ENCODE measurements around the gene GSDME.
"Not testable (repeated sequence)": the region's sequence is repeated elsewhere in the genome, so short reads cannot be mapped to it uniquely, and the experiment has no call there.

The GSDME gene

DNA sequence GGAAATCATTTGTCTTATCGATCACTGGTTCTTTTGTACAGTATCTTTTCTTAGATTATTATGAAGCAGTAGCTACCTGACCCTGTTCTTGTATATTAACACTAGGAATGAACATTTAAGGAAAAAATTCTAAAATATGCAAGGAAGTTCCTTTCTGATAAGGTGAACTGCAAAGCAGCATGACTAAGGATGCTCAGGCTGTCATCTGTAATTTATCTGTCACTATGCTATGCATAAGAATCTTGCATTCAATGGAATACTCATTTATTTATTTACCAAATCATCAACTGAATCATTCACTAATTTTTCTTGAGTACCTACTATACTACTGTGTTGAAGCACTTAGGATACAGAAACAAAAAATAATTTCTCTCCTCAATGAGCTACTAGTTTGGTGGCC, 5.8 kb downstream of the GSDME start:
- peaks cover 3% of the 10 kb centered on the region for H3K4me1 ChIP-seq (ENCODE audit: control insufficient read depth, insufficient read depth, low read length)
- no peaks in the 10 kb centered on the region for H3K9me3 ChIP-seq (ENCODE audit: control insufficient read depth, low read length)

GRCh38 chr7:24750441-24751055, 6.7 kb downstream of the GSDME start:
- Histone ChIP-seq H3K9ac (ENCODE audit: low read length) (no peak overlapping the region), H3K4me1 (ENCODE audit: control insufficient read depth, insufficient read depth, low read length) (no peaks in the 10 kb centered on the region), H3K9me3 (ENCODE audit: control insufficient read depth, low read length) (no peaks in the 10 kb centered on the region), H3K27me3 (ENCODE audit: control insufficient read depth, insufficient read depth, low read length) (peaks cover 3% of the 10 kb centered on the region), H3K36me3 (ENCODE audit: control insufficient read depth, insufficient read depth, low read length) (no peaks in the 10 kb centered on the region), H3K4me3 (ENCODE audit: low read length) (no peak overlapping the region)

More for the DNA sequence above, 5.8 kb downstream of the GSDME start:
- H3K9ac ChIP-seq (ENCODE audit: low read length): no peak overlapping the region
- H3K4me3 ChIP-seq (ENCODE audit: low read length): no peak overlapping the region
- peaks cover 11% of the 10 kb centered on the region for H3K27me3 ChIP-seq (ENCODE audit: control insufficient read depth, insufficient read depth, low read length)
- no peaks in the 10 kb centered on the region for H3K36me3 ChIP-seq (ENCODE audit: control insufficient read depth, insufficient read depth, low read length)

DNA sequence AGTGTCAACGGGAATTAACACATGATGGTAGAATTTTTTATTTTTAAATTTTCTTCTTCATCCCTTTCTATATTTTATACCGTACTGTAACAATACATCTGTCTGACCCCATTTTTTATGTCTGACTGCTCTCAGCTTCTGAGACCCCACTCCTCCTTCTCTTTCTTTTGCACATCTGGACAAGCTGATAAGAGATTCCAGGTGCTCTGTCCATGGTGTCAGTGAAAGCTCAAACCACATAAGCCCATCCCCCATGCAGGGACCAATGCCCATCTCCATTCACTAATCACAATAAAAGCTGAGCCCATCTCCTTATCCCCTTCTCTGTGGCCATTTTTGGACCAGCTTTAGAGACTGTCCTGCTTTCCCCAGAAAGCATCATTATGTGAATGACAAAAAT, 8.7 kb downstream of the GSDME start:
- Histone ChIP-seq H3K9me3 (ENCODE audit: control insufficient read depth, low read length) (no peaks in the 10 kb centered on the region), H3K36me3 (ENCODE audit: control insufficient read depth, insufficient read depth, low read length) (no peaks in the 10 kb centered on the region), H3K27me3 (ENCODE audit: control insufficient read depth, insufficient read depth, low read length) (peaks cover 3% of the 10 kb centered on the region), H3K9ac (ENCODE audit: low read length) (no peak overlapping the region), H3K4me1 (ENCODE audit: control insufficient read depth, insufficient read depth, low read length) (no peaks in the 10 kb centered on the region), H3K4me3 (ENCODE audit: low read length) (no peak overlapping the region)

GRCh38 chr7:24745355-24745754, 11.9 kb downstream of the GSDME start:
- Histone ChIP-seq H3K9me3 (ENCODE audit: control insufficient read depth, low read length) (no peaks in the 10 kb centered on the region), H3K4me1 (ENCODE audit: control insufficient read depth, insufficient read depth, low read length) (no peaks in the 10 kb centered on the region), H3K27me3 (ENCODE audit: control insufficient read depth, insufficient read depth, low read length) (no peaks in the 10 kb centered on the region), H3K4me3 (ENCODE audit: low read length) (no peak overlapping the region), H3K36me3 (ENCODE audit: control insufficient read depth, insufficient read depth, low read length) (no peaks in the 10 kb centered on the region), H3K9ac (ENCODE audit: low read length) (no peak overlapping the region)

DNA sequence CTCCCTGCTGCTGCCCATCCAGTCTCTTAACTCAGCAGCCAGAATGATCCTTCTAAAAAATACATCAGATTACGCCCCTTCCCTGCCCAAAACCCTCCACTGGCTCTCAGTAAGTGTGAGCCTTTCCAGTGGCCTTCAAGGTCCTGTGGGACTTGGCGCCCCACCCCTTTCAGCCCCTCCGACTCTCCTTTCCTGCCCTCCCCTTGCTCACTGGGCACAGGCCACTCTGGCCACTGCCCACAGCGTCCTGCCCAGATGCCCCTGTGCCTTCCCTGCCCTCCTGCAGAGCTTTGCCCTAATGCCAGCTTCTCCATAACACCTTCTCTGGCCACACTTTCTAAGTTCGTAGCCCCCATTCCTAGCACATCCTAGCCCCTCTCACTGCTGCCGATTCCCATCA, 13.8 kb downstream of the GSDME start:
- H3K36me3 ChIP-seq (ENCODE audit: control insufficient read depth, insufficient read depth, low read length): no peaks in the 10 kb centered on the region
- no peak overlapping the region for H3K9ac ChIP-seq (ENCODE audit: low read length)
- H3K4me1 ChIP-seq (ENCODE audit: control insufficient read depth, insufficient read depth, low read length): no peaks in the 10 kb centered on the region
- H3K9me3 ChIP-seq (ENCODE audit: control insufficient read depth, low read length): no peaks in the 10 kb centered on the region
- H3K4me3 ChIP-seq (ENCODE audit: low read length): no peak overlapping the region
- H3K27me3 ChIP-seq (ENCODE audit: control insufficient read depth, insufficient read depth, low read length): no peaks in the 10 kb centered on the region

DNA sequence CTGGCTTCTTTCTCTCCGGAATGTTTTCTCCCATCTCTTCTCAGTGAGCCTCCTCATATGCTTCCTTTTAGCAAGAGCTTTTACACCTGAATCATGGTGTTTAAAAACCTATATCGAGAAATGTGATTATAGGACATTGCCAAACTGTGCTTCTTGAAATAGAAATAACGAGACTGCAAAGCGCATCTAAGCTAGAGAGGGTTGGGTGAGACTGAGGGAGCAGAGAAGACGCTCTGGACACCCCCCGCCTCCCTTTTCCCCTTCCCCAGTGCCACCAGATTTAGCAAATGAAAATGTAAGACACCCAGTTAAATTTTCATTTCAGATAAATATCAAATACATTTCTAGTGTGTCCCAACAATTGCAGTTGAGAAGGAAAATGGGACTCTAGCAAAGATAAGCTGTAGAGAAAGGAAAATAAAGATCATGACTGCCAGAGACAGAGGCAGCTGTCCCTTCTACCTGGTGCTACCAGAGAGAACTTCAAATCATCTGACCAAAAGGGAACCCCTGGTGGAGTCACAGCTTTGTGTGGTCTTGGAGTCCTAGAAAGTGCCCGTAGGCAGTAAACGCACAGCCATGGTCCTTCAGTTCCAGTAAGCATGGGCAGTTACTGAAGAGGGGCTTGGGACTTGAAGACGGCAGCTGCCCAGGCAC, 14.6 kb downstream of the GSDME start:
- H3K9ac ChIP-seq (ENCODE audit: low read length): no peak overlapping the region
- no peaks in the 10 kb centered on the region for H3K4me1 ChIP-seq (ENCODE audit: control insufficient read depth, insufficient read depth, low read length)
- H3K36me3 ChIP-seq (ENCODE audit: control insufficient read depth, insufficient read depth, low read length): no peaks in the 10 kb centered on the region
- H3K27me3 ChIP-seq (ENCODE audit: control insufficient read depth, insufficient read depth, low read length): no peaks in the 10 kb centered on the region
- H3K9me3 ChIP-seq (ENCODE audit: control insufficient read depth, low read length): no peaks in the 10 kb centered on the region
- no peak overlapping the region for H3K4me3 ChIP-seq (ENCODE audit: low read length)

GRCh38 chr7:24741679-24742505, 15.4 kb downstream of the GSDME start:
- no peaks in the 10 kb centered on the region for H3K36me3 ChIP-seq (ENCODE audit: control insufficient read depth, insufficient read depth, low read length)
- H3K4me3 ChIP-seq (ENCODE audit: low read length): no peak overlapping the region
- no peaks in the 10 kb centered on the region for H3K27me3 ChIP-seq (ENCODE audit: control insufficient read depth, insufficient read depth, low read length)
- no peaks in the 10 kb centered on the region for H3K9me3 ChIP-seq (ENCODE audit: control insufficient read depth, low read length)
- H3K9ac ChIP-seq (ENCODE audit: low read length): no peak overlapping the region
- no peaks in the 10 kb centered on the region for H3K4me1 ChIP-seq (ENCODE audit: control insufficient read depth, insufficient read depth, low read length)

- no peak overlapping the region for H3K4me3 ChIP-seq (ENCODE audit: low read length)
- no peak overlapping the region for H3K9ac ChIP-seq (ENCODE audit: low read length)
Measured at GRCh38 chr7:24740871-24741270, 16.4 kb downstream of the GSDME start.

DNA sequence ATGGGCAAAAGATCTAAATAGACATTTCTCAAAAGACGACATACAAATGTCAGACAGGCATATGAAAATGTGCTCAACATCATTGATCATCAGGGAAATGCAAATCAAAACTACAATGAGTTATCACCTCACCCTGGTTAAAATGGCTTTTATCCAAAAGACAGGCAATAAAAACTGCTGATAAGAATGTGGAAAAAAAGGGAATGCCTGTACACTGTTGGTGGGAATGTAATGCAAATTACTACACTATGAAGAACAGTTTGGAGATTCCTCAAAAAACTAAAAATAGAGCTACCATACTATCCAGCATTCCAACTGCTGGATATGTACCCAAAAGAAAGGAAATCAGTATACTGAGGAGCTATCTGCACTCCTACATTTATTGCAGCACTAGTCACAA, 18.0 kb downstream of the GSDME start:
- Histone ChIP-seq H3K4me1 (ENCODE audit: control insufficient read depth, insufficient read depth, low read length) (no peaks in the 10 kb centered on the region), H3K27me3 (ENCODE audit: control insufficient read depth, insufficient read depth, low read length) (no peaks in the 10 kb centered on the region), H3K36me3 (ENCODE audit: control insufficient read depth, insufficient read depth, low read length) (no peaks in the 10 kb centered on the region), H3K9me3 (ENCODE audit: control insufficient read depth, low read length) (no peaks in the 10 kb centered on the region), H3K9ac (ENCODE audit: low read length) (no peak overlapping the region), H3K4me3 (ENCODE audit: low read length) (no peak overlapping the region)

More at GRCh38 chr7:24740871-24741270, 16.4 kb downstream of the GSDME start:
- no peaks in the 10 kb centered on the region for H3K4me1 ChIP-seq (ENCODE audit: control insufficient read depth, insufficient read depth, low read length)
- no peaks in the 10 kb centered on the region for H3K27me3 ChIP-seq (ENCODE audit: control insufficient read depth, insufficient read depth, low read length)
- no peaks in the 10 kb centered on the region for H3K9me3 ChIP-seq (ENCODE audit: control insufficient read depth, low read length)
- H3K36me3 ChIP-seq (ENCODE audit: control insufficient read depth, insufficient read depth, low read length): no peaks in the 10 kb centered on the region

DNA sequence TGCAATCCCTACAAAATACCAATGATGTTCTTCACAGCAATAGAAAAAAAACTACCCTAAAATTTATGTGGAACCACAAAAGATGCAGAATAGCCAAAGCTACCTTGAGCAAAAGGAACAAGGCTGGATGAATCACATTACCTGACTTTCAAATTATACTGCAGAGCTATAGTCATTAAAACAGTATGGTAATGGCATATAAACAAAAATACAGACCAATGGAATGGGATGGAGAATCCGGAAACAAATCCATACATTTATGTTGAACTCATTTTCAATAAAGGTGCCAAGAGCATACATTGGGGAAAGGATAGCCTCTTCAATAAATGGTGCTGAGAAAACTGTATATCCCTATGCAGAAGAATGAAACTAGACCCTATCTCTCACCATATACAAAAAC, 18.7 kb downstream of the GSDME start:
- no peaks in the 10 kb centered on the region for H3K9me3 ChIP-seq (ENCODE audit: control insufficient read depth, low read length)
- no peaks in the 10 kb centered on the region for H3K4me1 ChIP-seq (ENCODE audit: control insufficient read depth, insufficient read depth, low read length)
- no peak overlapping the region for H3K4me3 ChIP-seq (ENCODE audit: low read length)
- no peaks in the 10 kb centered on the region for H3K36me3 ChIP-seq (ENCODE audit: control insufficient read depth, insufficient read depth, low read length)
- H3K9ac ChIP-seq (ENCODE audit: low read length): no peak overlapping the region
- no peaks in the 10 kb centered on the region for H3K27me3 ChIP-seq (ENCODE audit: control insufficient read depth, insufficient read depth, low read length)

DNA sequence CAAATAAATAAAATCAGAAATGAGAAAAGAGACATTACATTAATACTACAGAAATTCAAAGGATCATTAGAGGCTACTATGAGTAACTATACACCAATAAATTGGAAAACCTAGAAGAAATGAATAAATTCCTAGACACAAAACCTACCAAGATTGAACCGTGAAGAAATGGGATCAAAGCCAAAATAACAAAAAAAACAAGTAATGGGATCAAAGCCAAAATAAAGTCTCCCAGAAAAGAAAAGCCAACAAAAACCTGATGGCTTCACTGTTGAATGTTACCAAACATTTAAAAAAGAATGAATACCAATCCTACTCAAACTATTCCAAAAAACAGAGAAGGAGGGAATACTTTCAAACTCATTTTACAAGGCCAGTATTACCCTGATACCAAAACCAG, 20.0 kb downstream of the GSDME start:
- no peaks in the 10 kb centered on the region for H3K4me1 ChIP-seq (ENCODE audit: control insufficient read depth, insufficient read depth, low read length)
- no peak overlapping the region for H3K4me3 ChIP-seq (ENCODE audit: low read length)
- no peaks in the 10 kb centered on the region for H3K36me3 ChIP-seq (ENCODE audit: control insufficient read depth, insufficient read depth, low read length)
- no peaks in the 10 kb centered on the region for H3K9me3 ChIP-seq (ENCODE audit: control insufficient read depth, low read length)
- H3K27me3 ChIP-seq (ENCODE audit: control insufficient read depth, insufficient read depth, low read length): no peaks in the 10 kb centered on the region
- no peak overlapping the region for H3K9ac ChIP-seq (ENCODE audit: low read length)

- not testable (repeated sequence) for H3K4me1 ChIP-seq (ENCODE audit: control insufficient read depth, insufficient read depth, low read length); H3K9ac ChIP-seq (ENCODE audit: low read length); H3K27me3 ChIP-seq (ENCODE audit: control insufficient read depth, insufficient read depth, low read length); H3K9me3 ChIP-seq (ENCODE audit: control insufficient read depth, low read length); H3K36me3 ChIP-seq (ENCODE audit: control insufficient read depth, insufficient read depth, low read length); H3K4me3 ChIP-seq (ENCODE audit: low read length)
Measured at GRCh38 chr7:24735594-24735993, 21.7 kb downstream of the GSDME start.
